Neutrophil (primary cell): ENCODE results near the gene IL4R.

Experiments
- H3K27ac ChIP-seq: fragments of 200-600 bp; sonication (generic); 2 replicates; pipeline ENCODE4 v1.5.1; 2016; ENCODE audit warnings: mild to moderate bottlenecking, moderate library complexity
- H3K27me3 ChIP-seq: fragments of 200-600 bp; sonication (generic); 2 replicates; pipeline ENCODE4 v1.6.0; 2016; ENCODE audit warnings: mild to moderate bottlenecking
- H3K36me3 ChIP-seq: fragments of 200-600 bp; sonication (generic); 2 replicates; pipeline ENCODE4 v1.5.1; 2017
- H3K4me1 ChIP-seq, 2 experiments: fragments of 200-600 bp in 1 of 2; sonication (generic) in 1 of 2; 1 replicate in 1 of 2; 2 replicates in 1 of 2; pipeline versions ENCODE4 v1.5.1 to v1.6.1; 2013 to 2016; ENCODE audit warnings: low read depth in 1 of 2, low read length in 1 of 2, mild to moderate bottlenecking in 1 of 2, moderate library complexity in 1 of 2; ENCODE audit not compliant: control insufficient read depth in 1 of 2, insufficient read depth in 1 of 2
- H3K4me3 ChIP-seq, 2 experiments: fragments of 200-600 bp in 1 of 2; sonication (generic) in 1 of 2; 1 replicate in 1 of 2; 2 replicates in 1 of 2; pipeline ENCODE4 v1.5.1; 2013 to 2016; ENCODE audit warnings: low read depth in 1 of 2, low read length in 1 of 2, mild to moderate bottlenecking in 1 of 2, moderate library complexity in 1 of 2
- H3K9me3 ChIP-seq: fragments of 200-600 bp; sonication (generic); 2 replicates; pipeline ENCODE4 v1.5.1; 2016
- CTCF ChIP-seq: fragments of 200-600 bp; sonication (generic); IDR thresholded peaks from 2 replicates; pipeline ENCODE4 v1.5.1; 2016; ENCODE audit warnings: antibody characterized with exemption

IL4R gene

DNA sequence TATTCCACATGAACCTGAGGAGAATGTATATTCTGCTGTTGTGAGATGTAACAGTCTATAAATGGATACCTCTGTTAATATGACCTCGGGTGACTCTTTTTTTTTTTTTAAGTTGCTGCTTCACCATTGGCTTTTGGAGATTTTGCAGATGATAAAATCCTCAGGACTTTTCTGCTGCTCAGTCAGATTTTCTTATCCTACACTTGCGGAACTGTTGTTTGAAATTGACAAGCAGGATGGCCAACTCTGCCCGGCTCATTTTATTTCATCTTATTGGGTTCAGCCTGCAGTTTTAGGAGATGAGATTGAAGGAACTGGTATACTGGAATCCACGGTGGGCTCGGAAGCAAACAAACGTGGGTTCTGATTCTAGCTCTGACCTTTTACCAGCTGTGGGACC lies 19.3 kb downstream of the IL4R start:
- Histone ChIP-seq H3K27ac (peak overlapping the region; percentile 71), H3K27me3 (no peaks in the 10 kb centered on the region), H3K36me3 (peaks cover 65% of the 10 kb centered on the region), H3K9me3 (no peaks in the 10 kb centered on the region), H3K4me3 (no peak overlapping the region), H3K4me1 (peaks cover 23 to 34% of the 10 kb centered on the region in 2 experiments)
- no peak for TF ChIP-seq CTCF

DNA sequence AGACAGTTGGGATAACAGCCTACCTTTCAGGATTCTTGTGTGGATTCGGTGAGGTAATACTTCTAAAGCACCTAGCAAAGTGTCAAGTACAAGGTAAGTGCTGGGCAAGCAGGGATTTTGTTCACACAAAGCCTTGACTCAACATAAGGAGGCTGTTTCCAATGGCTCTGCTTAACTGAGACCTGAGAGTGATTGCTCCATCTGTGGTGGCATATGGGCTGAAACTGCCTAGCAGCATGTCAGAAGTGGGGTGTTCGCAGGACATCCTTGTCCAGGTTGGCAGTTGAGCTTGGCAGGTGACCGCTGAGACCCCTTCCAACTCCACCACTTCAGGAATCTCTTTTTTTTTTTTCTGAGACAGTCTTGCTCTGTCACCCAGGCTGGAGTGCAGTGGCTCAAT lies 19.8 kb downstream of the IL4R start:
- Histone ChIP-seq H3K27ac (peak overlapping the region; percentile 71), H3K9me3 (no peaks in the 10 kb centered on the region), H3K36me3 (peaks cover 69% of the 10 kb centered on the region), H3K4me1 (peaks cover 19 to 31% of the 10 kb centered on the region in 2 experiments), H3K27me3 (no peaks in the 10 kb centered on the region), H3K4me3 (no peak overlapping the region)
- TF ChIP-seq CTCF, result no peak

GRCh38 chr16:27334192-27334764 lies 20.5 kb downstream of the IL4R start:
- Histone ChIP-seq H3K4me1 (peaks cover 15 to 26% of the 10 kb centered on the region in 2 experiments), H3K9me3 (no peaks in the 10 kb centered on the region), H3K27ac (peak overlapping the region; percentile 22), H3K27me3 (no peaks in the 10 kb centered on the region), H3K36me3 (peaks cover 76% of the 10 kb centered on the region), H3K4me3 (no peak overlapping the region)
- no peak for TF ChIP-seq CTCF

GRCh38 chr16:27334838-27335237 lies 21.1 kb downstream of the IL4R start:
- Histone ChIP-seq H3K27ac (peak overlapping the region; percentile 22), H3K36me3 (peaks cover 82% of the 10 kb centered on the region), H3K9me3 (no peaks in the 10 kb centered on the region), H3K4me1 (peaks cover 10 to 23% of the 10 kb centered on the region in 2 experiments), H3K4me3 (no peak overlapping the region), H3K27me3 (no peaks in the 10 kb centered on the region)
- no peak for TF ChIP-seq CTCF

- peak overlapping the region; percentile 60 for H3K27ac ChIP-seq
Measured at GRCh38 chr16:27335349-27336053, 21.7 kb downstream of the IL4R start.

More at GRCh38 chr16:27335349-27336053, 21.7 kb downstream of the IL4R start:
- Histone ChIP-seq H3K27me3 (no peaks in the 10 kb centered on the region), H3K36me3 (peaks cover 83% of the 10 kb centered on the region), H3K9me3 (no peaks in the 10 kb centered on the region), H3K4me1 (peaks cover 10 to 23% of the 10 kb centered on the region in 2 experiments), H3K4me3 (no peak overlapping the region)
- no peak for TF ChIP-seq CTCF
